ENCODE measurements around the gene ABL1.

ABL1 gene

DNA sequence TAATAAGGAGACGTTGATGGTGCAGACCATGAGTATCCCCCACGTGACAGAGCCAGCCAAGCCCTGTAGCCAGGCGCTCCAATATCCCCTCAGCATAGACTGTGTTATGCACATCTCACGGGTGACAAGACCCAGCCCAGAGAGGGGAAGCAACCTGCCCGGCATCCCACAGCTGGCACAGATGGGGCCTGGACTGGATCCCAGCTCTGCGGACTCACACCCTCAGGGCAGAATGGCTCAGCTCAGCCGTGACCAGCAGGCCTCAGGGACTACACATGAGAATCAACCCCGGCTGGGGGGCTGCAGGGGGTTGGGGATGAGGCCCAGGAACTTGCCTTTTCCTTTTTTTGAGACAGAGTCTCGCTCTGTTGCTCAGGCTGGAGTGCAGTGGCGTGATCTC, 92.3 kb downstream of the ABL1 start:
- H3K9me3 Mint-ChIP-seq = no peaks in the 10 kb centered on the region
- no peaks in the 10 kb centered on the region for H3K4me1 Mint-ChIP-seq (ENCODE audit: low read depth in 2 of 2)
- ATAC-seq (replicated peaks) (no peak), DNase-seq (no peak)
- H3K27me3 Mint-ChIP-seq = peaks cover 20 to 66% of the 10 kb centered on the region in 2 donors
- no peaks in the 10 kb centered on the region for H3K36me3 Mint-ChIP-seq (ENCODE audit: insufficient read depth)
- no peak overlapping the region for H3K4me3 Mint-ChIP-seq
- no peak overlapping the region for H3K27ac Mint-ChIP-seq

DNA sequence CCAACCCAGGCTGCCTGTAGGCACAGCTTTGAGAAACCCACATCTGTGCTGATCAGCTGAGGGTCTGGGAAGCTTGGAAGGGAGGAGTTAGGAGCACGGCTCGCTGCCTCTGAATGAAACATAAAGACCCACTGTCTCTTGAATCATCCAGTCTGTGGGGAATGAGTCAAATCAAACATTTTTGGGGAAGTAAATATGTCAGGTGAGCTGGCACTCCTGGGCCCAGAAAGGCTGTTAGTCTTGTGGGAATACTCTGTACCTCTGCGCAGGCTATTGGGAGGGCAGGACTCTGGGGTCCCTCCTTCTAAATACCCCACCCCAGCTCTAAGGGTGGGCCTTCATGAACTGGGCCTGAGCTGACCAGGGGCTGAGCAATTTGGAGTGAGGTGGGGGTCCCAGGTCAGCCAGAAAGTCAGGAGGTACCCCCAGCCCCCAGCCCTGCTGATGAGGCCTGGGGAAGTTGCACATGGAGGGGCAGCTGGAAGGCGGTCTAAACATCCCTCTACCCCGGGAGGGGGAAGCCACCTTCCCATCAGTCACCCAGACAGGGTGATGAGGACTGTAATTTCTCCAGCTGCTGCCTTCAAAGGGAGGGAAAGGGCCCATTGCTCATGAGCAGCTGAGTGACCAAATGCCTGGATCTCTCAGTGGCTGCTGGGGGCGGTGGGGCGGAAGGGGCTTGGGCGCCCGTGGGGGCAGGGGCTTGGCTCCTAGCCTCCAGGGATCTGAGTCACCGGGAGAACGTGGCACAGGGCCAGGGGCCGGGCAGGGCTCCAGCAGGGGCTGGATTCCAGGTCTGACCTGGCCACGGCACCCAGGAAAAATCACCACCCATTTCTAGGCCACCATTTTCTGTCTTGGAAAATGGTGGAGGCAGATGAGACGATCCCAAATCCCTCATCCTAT, 93.2 kb downstream of the ABL1 start:
- no peak for DNase-seq
- H3K4me1 Mint-ChIP-seq (ENCODE audit: low read depth in 2 of 2) = peaks cover 0 to 5% of the 10 kb centered on the region in 2 donors
- no peak for ATAC-seq (replicated peaks)
- no peaks in the 10 kb centered on the region for H3K9me3 Mint-ChIP-seq
- H3K4me3 Mint-ChIP-seq = no peak overlapping the region
- H3K27me3 Mint-ChIP-seq = peaks cover 23 to 66% of the 10 kb centered on the region in 2 donors
- no peak overlapping the region for H3K27ac Mint-ChIP-seq
- H3K36me3 Mint-ChIP-seq (ENCODE audit: insufficient read depth) = no peaks in the 10 kb centered on the region

DNA sequence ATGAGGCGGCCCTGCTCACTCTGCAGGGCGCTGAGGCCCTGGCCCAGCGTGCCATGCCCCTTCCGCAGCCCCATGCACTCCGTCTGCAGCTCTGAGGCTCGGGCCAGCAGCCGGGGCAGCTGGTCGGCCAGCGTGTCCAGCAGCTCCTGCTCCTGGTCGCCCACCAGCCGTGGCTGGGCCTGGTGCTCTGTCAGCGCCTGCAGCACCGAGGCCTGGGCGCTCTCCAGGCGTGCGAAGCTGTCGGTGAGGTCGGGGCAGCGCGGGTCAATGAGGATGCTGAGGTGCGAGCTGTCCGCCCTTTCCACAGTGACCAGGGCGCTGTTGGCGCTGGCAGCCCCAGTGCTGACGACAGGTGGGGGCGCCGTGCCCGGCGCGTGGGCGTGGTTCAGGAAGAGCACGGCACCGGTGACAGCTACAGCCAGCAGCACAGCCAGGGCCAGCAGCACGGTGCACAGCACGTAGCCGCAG, 94.6 kb downstream of the ABL1 start:
- Mint-ChIP-seq H3K4me3 (no peak overlapping the region), H3K9me3 (no peaks in the 10 kb centered on the region), H3K27ac (no peak overlapping the region), H3K4me1 (ENCODE audit: low read depth in 2 of 2) (peaks cover 0 to 5% of the 10 kb centered on the region in 2 donors), H3K27me3 (peaks cover 28 to 73% of the 10 kb centered on the region in 2 donors), H3K36me3 (ENCODE audit: insufficient read depth) (no peaks in the 10 kb centered on the region)
- ATAC-seq (replicated peaks) (no peak), DNase-seq (no peak)

DNA sequence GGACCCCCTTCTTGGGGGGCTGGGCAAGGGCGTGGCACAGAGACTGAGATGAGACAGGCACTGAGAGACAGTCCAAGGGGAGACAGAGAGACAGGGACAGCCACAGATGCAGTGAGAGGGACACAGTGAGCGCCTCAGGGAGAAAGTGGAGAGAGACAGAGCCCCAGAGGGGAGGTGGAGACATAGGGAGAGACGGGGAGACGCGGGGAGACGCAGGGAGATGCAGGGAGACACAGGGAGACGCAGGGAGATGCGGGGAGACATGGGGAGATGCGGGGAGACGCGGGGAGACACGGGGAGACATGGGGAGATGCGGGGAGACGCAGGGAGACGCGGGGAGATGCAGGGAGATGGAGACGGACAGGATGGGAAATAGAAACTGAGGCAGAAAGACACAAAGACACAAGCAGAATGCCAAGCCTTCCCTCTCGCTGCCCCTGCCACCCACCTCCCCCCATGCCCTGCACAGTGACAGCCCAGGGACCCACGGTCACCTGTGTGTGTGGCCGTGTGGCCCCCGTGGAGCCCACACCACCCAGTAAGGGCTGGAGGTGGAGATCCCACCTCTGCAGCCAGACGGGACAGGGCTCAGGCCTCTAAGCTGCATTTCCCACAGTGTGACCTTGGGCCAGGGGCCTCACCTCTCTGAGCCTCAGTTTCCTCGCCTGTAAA, 95.2 kb downstream of the ABL1 start:
- Mint-ChIP-seq H3K27ac (no peak overlapping the region), H3K36me3 (ENCODE audit: insufficient read depth) (no peaks in the 10 kb centered on the region), H3K27me3 (peaks cover 34 to 73% of the 10 kb centered on the region in 2 donors), H3K4me3 (no peak overlapping the region), H3K9me3 (no peaks in the 10 kb centered on the region), H3K4me1 (ENCODE audit: low read depth in 2 of 2) (peaks cover 0 to 5% of the 10 kb centered on the region in 2 donors)
- ATAC-seq (replicated peaks) = no peak
- no peak for DNase-seq

DNA sequence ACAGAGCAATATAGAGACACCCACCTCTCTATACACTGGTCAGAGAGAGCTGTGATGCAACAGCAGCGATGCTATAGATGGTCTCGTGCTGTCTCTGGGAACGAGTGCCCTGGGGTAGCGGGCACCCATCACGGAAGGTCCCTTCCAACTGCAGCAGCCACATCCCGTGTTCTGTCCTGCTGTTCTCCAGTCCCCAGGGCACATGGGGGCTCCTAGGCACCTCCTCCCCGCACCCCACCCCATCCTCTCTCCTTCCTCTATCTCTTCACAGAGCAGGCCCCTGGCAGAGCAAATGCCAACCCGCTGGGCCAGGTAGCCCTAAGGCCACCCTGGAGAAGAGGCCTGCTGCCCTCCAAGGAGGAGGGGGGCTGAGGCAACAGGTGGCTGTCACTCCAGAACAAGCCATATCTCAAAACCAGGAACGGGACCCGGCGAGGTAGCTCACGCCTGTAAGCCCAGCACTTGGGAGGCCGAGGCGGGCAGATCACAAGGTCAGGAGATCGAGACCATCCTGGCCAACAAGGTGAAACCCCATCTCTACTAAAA, 95.8 kb downstream of the ABL1 start:
- H3K36me3 Mint-ChIP-seq (ENCODE audit: insufficient read depth) = peaks cover 2% of the 10 kb centered on the region
- peaks cover 0 to 5% of the 10 kb centered on the region in 2 donors for H3K4me1 Mint-ChIP-seq (ENCODE audit: low read depth in 2 of 2)
- H3K27me3 Mint-ChIP-seq = peaks cover 38 to 73% of the 10 kb centered on the region in 2 donors
- DNase-seq (no peak), ATAC-seq (replicated peaks) (no peak)
- no peak overlapping the region for H3K4me3 Mint-ChIP-seq
- no peak overlapping the region for H3K27ac Mint-ChIP-seq
- H3K9me3 Mint-ChIP-seq = no peaks in the 10 kb centered on the region

DNA sequence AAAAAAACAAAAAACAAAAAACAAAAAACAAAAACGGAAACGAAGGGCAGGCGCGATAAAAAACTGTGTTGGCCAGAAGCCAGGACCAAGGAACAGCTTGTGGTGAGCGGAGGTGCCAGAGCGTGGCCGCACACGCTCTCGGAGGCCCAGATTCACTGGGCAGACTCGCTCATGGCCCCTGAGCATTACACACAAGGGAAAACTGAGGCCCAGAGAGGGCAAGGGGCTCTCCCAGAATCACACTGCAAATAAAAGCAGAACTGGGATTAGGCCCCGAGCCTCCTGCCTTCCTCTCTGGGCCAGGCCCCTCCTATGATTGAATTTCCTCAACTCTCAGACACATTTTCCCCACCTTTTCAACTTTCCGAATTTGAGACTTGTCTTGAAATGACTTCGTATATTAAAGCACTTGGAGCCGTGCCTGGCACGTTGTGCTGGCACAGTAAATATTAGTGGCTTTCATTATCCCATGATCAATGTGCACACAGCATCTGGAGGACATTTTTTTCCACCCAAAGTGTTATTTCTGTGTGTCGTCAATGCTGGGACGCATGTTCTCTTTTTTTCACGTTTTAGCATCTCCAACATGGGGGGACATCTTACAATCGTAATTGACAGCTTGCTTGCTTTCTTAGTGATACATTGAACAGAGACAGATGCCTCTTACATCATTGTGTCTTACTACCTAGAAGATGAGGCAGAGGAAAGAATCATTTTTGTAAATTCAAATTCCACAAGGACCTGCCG, 96.6 kb downstream of the ABL1 start:
- Mint-ChIP-seq H3K4me1 (ENCODE audit: low read depth in 2 of 2) (peaks cover 0 to 5% of the 10 kb centered on the region in 2 donors), H3K4me3 (no peak overlapping the region), H3K9me3 (no peaks in the 10 kb centered on the region), H3K27me3 (peaks cover 46 to 78% of the 10 kb centered on the region in 2 donors), H3K36me3 (ENCODE audit: insufficient read depth) (peaks cover 3% of the 10 kb centered on the region), H3K27ac (no peak overlapping the region)
- no peak for DNase-seq
- no peak for ATAC-seq (replicated peaks)

DNA sequence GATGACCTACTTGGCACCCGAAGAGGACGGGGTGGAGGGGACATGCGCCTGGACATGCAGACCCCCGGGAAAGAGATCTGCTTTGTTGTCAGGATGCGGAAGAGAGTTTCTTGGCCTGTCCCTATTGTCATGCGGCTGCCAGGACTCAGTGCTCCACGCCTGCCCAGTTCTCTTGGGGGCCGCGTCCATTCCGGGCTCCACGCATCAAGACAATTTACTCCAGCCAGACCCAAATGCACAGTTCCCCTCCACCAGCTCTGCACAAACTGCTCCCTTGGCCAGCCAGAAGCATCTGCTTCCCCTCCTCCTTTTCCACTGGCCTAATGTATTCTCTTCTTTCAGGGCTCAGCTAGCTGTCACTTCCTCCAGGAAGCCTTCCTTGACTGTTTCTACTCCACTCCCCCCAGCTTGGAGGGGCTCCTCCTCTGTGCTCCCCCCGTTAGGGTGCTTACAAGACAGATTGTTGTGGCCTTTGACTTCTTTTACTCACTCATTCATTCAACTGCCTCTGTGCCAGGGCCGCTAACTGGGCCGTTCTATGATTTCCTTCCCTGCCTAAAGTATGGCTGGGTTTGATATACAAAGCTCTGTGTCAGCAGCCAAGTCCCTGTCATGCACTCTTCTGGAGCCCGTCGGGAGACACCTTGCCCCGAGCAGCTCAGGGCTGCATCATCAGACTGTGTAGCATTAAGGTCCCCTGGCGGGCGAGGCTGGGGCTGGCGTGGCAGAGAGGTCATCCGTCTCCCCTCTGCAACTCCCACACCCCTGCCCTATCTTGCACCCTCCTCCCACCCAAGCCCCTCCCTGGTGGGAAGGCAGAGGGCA, 97.4 kb downstream of the ABL1 start:
- H3K4me3 Mint-ChIP-seq = no peak overlapping the region
- H3K9me3 Mint-ChIP-seq = no peaks in the 10 kb centered on the region
- no peak for DNase-seq
- H3K36me3 Mint-ChIP-seq (ENCODE audit: insufficient read depth) = peaks cover 3% of the 10 kb centered on the region
- H3K27ac Mint-ChIP-seq = no peak overlapping the region
- H3K27me3 Mint-ChIP-seq = peaks cover 53 to 86% of the 10 kb centered on the region in 2 donors
- H3K4me1 Mint-ChIP-seq (ENCODE audit: low read depth in 2 of 2) = peaks cover 0 to 5% of the 10 kb centered on the region in 2 donors
- ATAC-seq (replicated peaks) = no peak

DNA sequence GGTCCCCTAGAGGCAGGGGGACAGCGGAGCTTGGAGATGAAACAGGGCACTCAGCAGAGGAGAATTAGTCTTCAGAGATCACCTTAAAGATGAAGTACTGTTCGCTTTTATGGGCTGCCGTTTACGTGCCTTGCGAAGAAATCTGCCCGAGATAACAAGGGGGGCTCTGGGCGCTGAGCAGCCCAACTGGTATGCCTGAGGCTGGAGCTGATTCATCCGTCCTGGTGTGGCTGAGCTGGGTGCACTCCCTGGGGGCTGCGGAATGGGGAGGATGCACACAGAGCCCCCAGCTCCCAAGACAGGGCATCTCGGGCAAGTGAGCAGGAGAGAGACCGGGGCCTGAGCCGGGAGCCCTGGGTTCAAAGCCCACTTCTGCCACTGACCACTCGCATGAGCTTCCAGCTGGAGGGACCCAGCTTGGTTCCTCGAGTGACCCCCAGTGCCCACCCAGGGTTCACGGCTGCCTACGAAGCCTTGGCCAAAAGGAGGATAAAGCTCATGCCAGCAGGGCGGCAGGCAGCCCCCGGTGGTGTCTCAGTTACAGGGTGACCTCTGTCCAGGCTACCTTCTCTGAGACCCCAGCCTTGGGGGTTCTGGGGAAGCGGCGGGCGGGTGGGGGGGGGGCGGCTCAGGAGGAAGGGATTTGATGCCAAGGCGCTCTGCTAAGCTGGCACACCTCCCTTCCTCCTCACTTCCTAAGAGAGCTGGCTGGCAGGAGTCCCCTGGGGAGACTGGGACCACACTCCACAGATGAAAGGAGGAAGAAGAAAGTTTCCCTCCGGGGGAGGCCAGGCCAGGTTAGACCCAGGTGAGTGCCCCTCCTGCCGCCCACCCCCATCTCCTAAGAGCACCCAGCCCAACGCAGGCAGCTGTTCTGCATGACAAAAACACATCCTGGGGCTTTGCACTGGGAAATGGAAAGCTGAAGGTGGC, 98.3 kb downstream of the ABL1 start:
- Mint-ChIP-seq H3K9me3 (no peaks in the 10 kb centered on the region), H3K27me3 (peaks cover 54 to 85% of the 10 kb centered on the region in 2 donors), H3K27ac (no peak overlapping the region), H3K36me3 (ENCODE audit: insufficient read depth) (peaks cover 3% of the 10 kb centered on the region), H3K4me1 (ENCODE audit: low read depth in 2 of 2) (peaks cover 0 to 5% of the 10 kb centered on the region in 2 donors), H3K4me3 (no peak overlapping the region)
- ATAC-seq (replicated peaks) (no peak), DNase-seq (no peak)

DNA sequence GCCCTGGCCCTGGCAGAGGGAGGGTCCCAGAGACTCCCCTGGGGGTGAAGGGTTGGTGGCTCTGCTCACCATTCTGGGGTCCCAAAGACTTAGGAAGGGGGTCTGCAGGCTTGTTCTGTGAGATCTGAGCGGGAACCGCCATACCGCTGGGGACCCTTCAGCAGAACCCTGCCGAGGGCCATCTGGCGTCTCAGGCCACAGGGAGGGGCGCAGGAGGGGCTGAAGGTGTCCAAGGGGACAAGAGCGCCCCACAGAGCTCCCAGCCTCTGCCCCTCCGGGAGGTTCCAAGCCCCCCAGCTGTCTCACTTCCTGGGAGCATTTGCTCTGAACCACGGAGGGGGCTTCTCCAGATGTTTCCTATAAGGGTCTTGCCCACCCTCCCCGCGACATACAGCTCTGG, 99.2 kb downstream of the ABL1 start:
- Mint-ChIP-seq H3K27me3 (peaks cover 54 to 84% of the 10 kb centered on the region in 2 donors), H3K9me3 (no peaks in the 10 kb centered on the region), H3K36me3 (ENCODE audit: insufficient read depth) (peaks cover 3% of the 10 kb centered on the region), H3K4me1 (ENCODE audit: low read depth in 2 of 2) (peaks cover 4 to 5% of the 10 kb centered on the region in 2 donors), H3K4me3 (no peak overlapping the region), H3K27ac (no peak overlapping the region)
- ATAC-seq (replicated peaks) (no peak), DNase-seq (no peak)

DNA sequence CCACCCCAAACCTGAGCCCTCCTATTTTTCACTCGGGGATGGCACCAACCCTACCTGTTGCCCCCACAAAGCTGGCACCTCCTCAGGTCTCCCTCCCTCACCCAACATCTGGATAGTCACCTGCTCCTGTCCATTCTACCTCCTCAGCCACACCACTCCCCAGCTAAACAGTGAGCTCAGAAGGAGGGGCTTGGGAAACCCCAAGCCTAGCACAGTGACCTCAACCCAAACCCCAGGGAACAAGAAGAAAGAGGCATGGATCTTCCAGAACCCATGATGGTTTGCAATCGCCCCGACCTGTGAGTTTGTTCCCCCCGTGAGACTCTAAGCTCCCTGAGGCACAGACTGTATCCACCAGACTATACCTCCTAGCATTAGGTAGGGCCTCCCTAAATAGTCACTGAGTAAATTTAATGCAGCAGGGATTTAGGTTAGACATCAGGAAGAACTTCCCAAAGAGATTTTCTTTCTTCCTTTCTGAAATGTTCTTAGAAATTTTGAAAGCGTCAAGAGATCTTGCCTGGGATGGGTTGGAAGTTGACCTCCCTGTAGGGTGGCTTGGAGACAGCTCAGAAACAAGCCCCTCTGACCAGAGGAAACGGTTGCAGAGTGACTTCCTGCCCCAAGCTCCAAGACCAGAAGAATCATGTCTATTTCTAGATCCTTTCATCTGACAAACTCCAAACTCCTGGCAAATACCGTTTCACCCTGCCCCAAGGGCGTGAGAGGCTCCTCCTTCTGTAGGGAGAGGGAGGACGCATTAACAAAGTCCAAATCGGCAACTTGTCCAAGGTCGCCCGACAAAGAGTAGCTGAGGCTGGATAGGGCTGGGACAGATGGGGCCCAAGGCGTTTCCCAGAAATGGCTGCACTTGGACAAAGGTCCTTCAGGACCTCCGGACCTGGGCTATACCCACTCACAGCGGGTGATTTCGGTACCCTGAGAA, 99.9 kb downstream of the ABL1 start:
- no peak for ATAC-seq (replicated peaks)
- H3K27me3 Mint-ChIP-seq = peaks cover 52 to 78% of the 10 kb centered on the region in 2 donors

DNA sequence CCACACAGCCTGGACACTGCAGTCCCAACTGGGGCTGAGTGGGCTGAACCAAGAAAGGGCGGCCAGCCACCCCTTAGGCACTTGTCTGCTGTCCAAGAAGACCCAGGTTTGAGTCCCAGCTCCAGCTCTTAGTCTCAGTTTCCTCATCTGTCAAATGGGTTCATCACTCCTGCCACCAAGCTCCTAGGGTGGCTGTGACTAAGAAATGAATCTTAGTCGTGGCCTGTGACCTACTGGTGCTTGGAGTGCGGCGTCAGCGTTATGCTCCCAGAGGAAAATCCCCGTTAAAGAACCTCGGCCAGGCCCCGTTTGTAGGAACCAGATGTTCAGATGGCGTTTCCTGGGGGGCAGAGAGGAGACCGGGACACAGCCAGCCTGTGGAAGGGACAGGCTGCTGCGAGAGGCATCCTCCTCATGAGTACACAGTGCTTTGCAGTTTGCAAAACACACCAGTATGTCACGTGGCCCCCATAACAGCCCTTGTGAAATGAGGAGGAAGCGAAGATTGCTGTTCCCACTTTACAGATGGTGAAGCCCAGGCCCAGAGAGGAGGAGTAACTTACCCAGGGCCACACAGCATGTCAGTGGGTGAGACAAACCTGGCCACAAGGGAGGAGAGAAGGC, 100.7 kb downstream of the ABL1 start:
- no peak for DNase-seq
- Mint-ChIP-seq H3K27ac (no peak overlapping the region), H3K4me3 (no peak overlapping the region), H3K36me3 (ENCODE audit: insufficient read depth) (peaks cover 3% of the 10 kb centered on the region), H3K27me3 (peaks cover 54 to 78% of the 10 kb centered on the region in 2 donors), H3K4me1 (ENCODE audit: low read depth in 2 of 2) (peaks cover 7 to 9% of the 10 kb centered on the region in 2 donors), H3K9me3 (no peaks in the 10 kb centered on the region)
- no peak for ATAC-seq (replicated peaks)

More for the DNA sequence above, 99.9 kb downstream of the ABL1 start:
- Mint-ChIP-seq H3K9me3 (no peaks in the 10 kb centered on the region), H3K4me1 (ENCODE audit: low read depth in 2 of 2) (peaks cover 4 to 5% of the 10 kb centered on the region in 2 donors), H3K27ac (no peak overlapping the region), H3K36me3 (ENCODE audit: insufficient read depth) (peaks cover 3% of the 10 kb centered on the region), H3K4me3 (no peak overlapping the region)
- no peak for DNase-seq
